Measurements from ENCODE around the gene OR52N4.
"Not testable (repeated sequence)": the region's sequence is repeated elsewhere in the genome, so short reads cannot be mapped to it uniquely, and the experiment has no call there.

Gene OR52N4

DNA sequence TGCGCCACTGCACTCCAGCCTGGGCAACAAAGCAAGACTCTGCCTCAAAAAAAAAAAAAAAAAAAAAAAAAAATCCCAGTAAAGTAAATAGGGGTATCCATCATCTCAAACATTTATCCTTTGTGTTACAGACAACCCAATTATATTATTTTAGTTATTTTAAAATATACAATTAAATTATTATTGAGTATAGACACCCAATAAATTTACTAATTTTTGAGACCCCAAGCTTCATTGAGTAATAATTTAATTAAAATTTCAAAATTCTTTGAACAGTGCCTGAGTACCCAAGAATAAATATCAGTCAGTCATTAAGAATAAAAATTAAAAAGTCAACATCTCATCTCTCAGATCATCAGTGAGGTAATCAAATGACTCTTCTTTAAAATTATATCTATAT lies at the start of gene OR52N4:
Gene OR52N4, plus strand, starts transcription at position 301 of the 400 bp plus-strand sequence. CDS start 498 bp downstream, outside the sequence.
- no peak within 1 kb of the TSS for H3K9ac ChIP-seq
- H3K4me1 ChIP-seq: no peaks in the 10 kb centered on the region
- no peaks in the 10 kb centered on the region for H3K79me2 ChIP-seq
- no peaks in the 10 kb centered on the region for H3K27me3 ChIP-seq (ENCODE audit: control insufficient read depth, insufficient read depth, low read length)
- no peak within 1 kb of the TSS for H3K4me3 ChIP-seq (ENCODE audit: low read depth, low read length)
- TF ChIP-seq, protein P1, sequence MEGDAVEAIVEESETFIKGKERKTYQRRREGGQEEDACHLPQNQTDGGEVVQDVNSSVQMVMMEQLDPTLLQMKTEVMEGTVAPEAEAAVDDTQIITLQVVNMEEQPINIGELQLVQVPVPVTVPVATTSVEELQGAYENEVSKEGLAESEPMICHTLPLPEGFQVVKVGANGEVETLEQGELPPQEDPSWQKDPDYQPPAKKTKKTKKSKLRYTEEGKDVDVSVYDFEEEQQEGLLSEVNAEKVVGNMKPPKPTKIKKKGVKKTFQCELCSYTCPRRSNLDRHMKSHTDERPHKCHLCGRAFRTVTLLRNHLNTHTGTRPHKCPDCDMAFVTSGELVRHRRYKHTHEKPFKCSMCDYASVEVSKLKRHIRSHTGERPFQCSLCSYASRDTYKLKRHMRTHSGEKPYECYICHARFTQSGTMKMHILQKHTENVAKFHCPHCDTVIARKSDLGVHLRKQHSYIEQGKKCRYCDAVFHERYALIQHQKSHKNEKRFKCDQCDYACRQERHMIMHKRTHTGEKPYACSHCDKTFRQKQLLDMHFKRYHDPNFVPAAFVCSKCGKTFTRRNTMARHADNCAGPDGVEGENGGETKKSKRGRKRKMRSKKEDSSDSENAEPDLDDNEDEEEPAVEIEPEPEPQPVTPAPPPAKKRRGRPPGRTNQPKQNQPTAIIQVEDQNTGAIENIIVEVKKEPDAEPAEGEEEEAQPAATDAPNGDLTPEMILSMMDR (IDR thresholded peaks at IDR 0.05): no peak
- H3K4me2 ChIP-seq (ENCODE audit: low read length): no peak within 1 kb of the TSS
- H3K27ac ChIP-seq: no peak within 1 kb of the TSS
- H3K36me3 ChIP-seq (ENCODE audit: control insufficient read depth, insufficient read depth, low read length): no peaks in the 10 kb centered on the region
- H3K9me3 ChIP-seq (ENCODE audit: control insufficient read depth, low read length): no peaks in the 10 kb centered on the region
- H2AFZ ChIP-seq: no peak within 1 kb of the TSS

DNA sequence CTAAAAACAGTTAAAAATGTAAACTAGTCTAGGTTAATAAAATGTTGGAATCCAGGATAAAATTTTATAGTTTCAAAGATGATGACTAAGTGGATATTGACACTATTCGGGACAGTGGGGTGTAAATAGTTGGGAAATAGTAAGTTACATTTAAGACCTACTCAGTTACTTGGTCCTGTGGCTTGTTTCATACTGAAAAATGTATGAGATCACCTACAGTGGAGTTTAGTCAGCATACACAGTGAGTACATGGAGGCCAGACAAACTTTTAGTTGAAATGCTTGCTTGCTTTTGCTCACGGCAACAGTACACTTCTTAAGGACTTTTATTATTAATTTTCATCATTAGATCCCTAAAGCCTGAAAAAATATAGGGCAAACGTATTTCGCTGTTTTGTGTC lies 48.4 kb upstream of the OR52N4 start:
- H3K9me3 ChIP-seq (ENCODE audit: control insufficient read depth, low read length): no peaks in the 10 kb centered on the region
- H2AFZ ChIP-seq: no peak overlapping the region
- no peak overlapping the region for H3K9ac ChIP-seq
- H3K4me1 ChIP-seq: no peaks in the 10 kb centered on the region
- TF ChIP-seq, protein P1 (IDR thresholded peaks at IDR 0.05): no peak
- H3K27me3 ChIP-seq (ENCODE audit: control insufficient read depth, insufficient read depth, low read length): no peaks in the 10 kb centered on the region
- no peaks in the 10 kb centered on the region for H3K36me3 ChIP-seq (ENCODE audit: control insufficient read depth, insufficient read depth, low read length)
- H3K4me3 ChIP-seq (ENCODE audit: low read depth, low read length): no peak overlapping the region
- H3K4me2 ChIP-seq (ENCODE audit: low read length): no peak overlapping the region
- H3K27ac ChIP-seq: no peak overlapping the region
- no peaks in the 10 kb centered on the region for H3K79me2 ChIP-seq

DNA sequence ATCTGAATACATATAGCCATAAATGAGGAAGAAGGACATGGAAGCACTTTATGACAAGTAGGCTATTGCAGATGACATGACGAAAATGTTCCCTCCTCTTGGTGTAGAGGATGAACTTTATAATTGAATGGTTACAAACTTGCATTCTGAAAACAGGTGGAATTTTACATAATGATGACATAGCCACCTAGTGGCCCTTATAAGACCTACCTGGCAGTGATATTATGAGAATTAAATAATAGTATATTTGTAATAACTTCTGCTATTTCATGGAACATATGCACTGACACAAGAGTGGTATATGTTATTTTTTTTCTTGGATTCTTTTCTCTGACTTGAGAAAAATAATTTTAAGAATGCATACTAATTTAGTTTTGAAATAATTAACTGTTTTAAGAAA lies 41.5 kb upstream of the OR52N4 start:
- no peak overlapping the region for H2AFZ ChIP-seq
- H3K79me2 ChIP-seq: no peaks in the 10 kb centered on the region
- no peaks in the 10 kb centered on the region for H3K4me1 ChIP-seq
- TF ChIP-seq, protein P1 (IDR thresholded peaks at IDR 0.05): no peak
- H3K4me2 ChIP-seq (ENCODE audit: low read length): no peak overlapping the region
- no peak overlapping the region for H3K27ac ChIP-seq
- H3K4me3 ChIP-seq (ENCODE audit: low read depth, low read length): no peak overlapping the region
- H3K9ac ChIP-seq: no peak overlapping the region
- H3K9me3 ChIP-seq (ENCODE audit: control insufficient read depth, low read length): no peaks in the 10 kb centered on the region
- H3K27me3 ChIP-seq (ENCODE audit: control insufficient read depth, insufficient read depth, low read length): no peaks in the 10 kb centered on the region
- no peaks in the 10 kb centered on the region for H3K36me3 ChIP-seq (ENCODE audit: control insufficient read depth, insufficient read depth, low read length)

DNA sequence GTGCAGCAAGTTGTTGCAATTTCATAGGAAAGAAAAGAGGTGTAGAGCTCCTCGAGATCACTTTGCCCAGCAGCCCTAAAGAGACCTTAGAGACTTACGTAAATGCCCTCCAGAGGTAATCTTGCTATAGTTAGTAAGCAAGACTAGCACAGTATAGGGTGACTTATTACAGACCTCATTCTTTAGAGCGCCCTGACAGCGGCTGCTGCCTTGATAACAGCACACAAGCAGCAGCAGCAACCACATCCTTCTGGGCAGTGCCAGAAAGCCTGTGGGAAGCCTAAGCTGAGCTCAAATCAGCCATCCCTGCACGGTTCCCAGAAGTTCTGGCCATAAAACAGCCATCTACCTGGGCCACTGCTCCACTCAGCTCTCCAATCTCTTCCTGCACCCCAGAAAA lies 40.3 kb upstream of the OR52N4 start:
- H3K79me2 ChIP-seq: no peaks in the 10 kb centered on the region
- TF ChIP-seq, protein P1 (IDR thresholded peaks at IDR 0.05): no peak
- H3K4me2 ChIP-seq (ENCODE audit: low read length): no peak overlapping the region
- H2AFZ ChIP-seq: no peak overlapping the region
- no peaks in the 10 kb centered on the region for H3K9me3 ChIP-seq (ENCODE audit: control insufficient read depth, low read length)
- no peaks in the 10 kb centered on the region for H3K27me3 ChIP-seq (ENCODE audit: control insufficient read depth, insufficient read depth, low read length)
- no peak overlapping the region for H3K27ac ChIP-seq
- H3K36me3 ChIP-seq (ENCODE audit: control insufficient read depth, insufficient read depth, low read length): no peaks in the 10 kb centered on the region
- no peak overlapping the region for H3K4me3 ChIP-seq (ENCODE audit: low read depth, low read length)
- H3K4me1 ChIP-seq: no peaks in the 10 kb centered on the region
- H3K9ac ChIP-seq: no peak overlapping the region

DNA sequence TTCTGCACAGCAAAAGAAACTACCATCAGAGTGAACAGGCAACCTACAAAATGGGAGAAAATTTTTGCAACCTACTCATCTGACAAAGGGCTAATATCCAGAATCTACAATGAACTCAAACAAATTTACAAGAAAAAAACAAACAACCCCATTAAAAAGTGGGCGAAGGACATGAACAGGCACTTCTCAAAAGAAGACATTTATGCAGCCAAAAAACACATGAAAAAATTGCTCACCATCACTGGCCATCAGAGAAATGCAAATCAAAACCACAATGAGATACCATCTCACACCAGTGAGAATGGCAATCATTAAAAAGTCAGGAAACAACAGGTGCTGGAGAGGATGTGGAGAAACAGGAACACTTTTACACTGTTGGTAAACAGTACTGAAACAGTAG lies 37.5 kb upstream of the OR52N4 start:
- not testable (repeated sequence) for H3K9me3 ChIP-seq (ENCODE audit: control insufficient read depth, low read length); H3K36me3 ChIP-seq (ENCODE audit: control insufficient read depth, insufficient read depth, low read length); H3K79me2 ChIP-seq; H3K9ac ChIP-seq; H3K4me1 ChIP-seq; H3K27me3 ChIP-seq (ENCODE audit: control insufficient read depth, insufficient read depth, low read length); H3K4me2 ChIP-seq (ENCODE audit: low read length); H3K27ac ChIP-seq; H3K4me3 ChIP-seq (ENCODE audit: low read depth, low read length); H2AFZ ChIP-seq

Measured in parathyroid adenoma (tissue), 2 donors.